GM21528 (cell line): Measurements from ENCODE around the gene FHDC1.

Source experiments
- ATAC-seq: cut with Tn5 transposase; IDR thresholded peaks from one replicate; pipeline ENCODE4 v1.9.1; 2021; ENCODE audit warnings: mild to moderate bottlenecking, moderate library complexity; ENCODE audit not compliant: unreplicated experiment, low FRiP score

Gene FHDC1

GRCh38 chr4:152928286-152928685, 7.8 kb upstream of the FHDC1 start:
- ATAC-seq = no peak

GRCh38 chr4:152929888-152930287, 6.2 kb upstream of the FHDC1 start:
- ATAC-seq = no peak

- ATAC-seq = no peak
Observed at GRCh38 chr4:152935143-152935542, 980 bp upstream of the FHDC1 start.

GRCh38 chr4:152936446-152937335, 568 bp downstream of the FHDC1 start:
- no peak for ATAC-seq

GRCh38 chr4:152937336-152938236, 1.5 kb downstream of the FHDC1 start:
- ATAC-seq = peak; percentile 46

GRCh38 chr4:152938237-152938947, 2.3 kb downstream of the FHDC1 start:
- no peak for ATAC-seq

- ATAC-seq = no peak
Observed at GRCh38 chr4:152939621-152940020, 3.5 kb downstream of the FHDC1 start.

- ATAC-seq = no peak
Observed at GRCh38 chr4:152940461-152940860, 4.3 kb downstream of the FHDC1 start.

GRCh38 chr4:152941411-152941810, 5.3 kb downstream of the FHDC1 start:
- ATAC-seq = no peak

GRCh38 chr4:152942346-152942745, 6.2 kb downstream of the FHDC1 start:
- ATAC-seq = no peak

- ATAC-seq = no peak
Observed at GRCh38 chr4:152943672-152944071, 7.5 kb downstream of the FHDC1 start.

- ATAC-seq = no peak
Observed at GRCh38 chr4:152944666-152945320, 8.7 kb downstream of the FHDC1 start.

- ATAC-seq = no peak
Observed at GRCh38 chr4:152945639-152946038, 9.5 kb downstream of the FHDC1 start.

GRCh38 chr4:152946446-152946845, 10.3 kb downstream of the FHDC1 start:
- no peak for ATAC-seq

GRCh38 chr4:152947311-152947710, 11.2 kb downstream of the FHDC1 start:
- no peak for ATAC-seq

- ATAC-seq = no peak
Observed at GRCh38 chr4:152949930-152950329, 13.8 kb downstream of the FHDC1 start.

GRCh38 chr4:152950402-152951274, 14.5 kb downstream of the FHDC1 start:
- ATAC-seq = no peak

GRCh38 chr4:152951348-152951747, 15.2 kb downstream of the FHDC1 start:
- no peak for ATAC-seq

- no peak for ATAC-seq
Observed at GRCh38 chr4:152953514-152953913, 17.4 kb downstream of the FHDC1 start.
